ENCODE measurements around the gene MAP3K5. TPM values are rescaled to one million over a fixed set of nuclear protein-coding genes. Genes with fewer than 3 reads are reported as not detected.
A peak's percentile ranks its signal among the peaks of the same experiment; 100 is the strongest.

The MAP3K5 gene
- total and polyA plus RNA-seq, 4 donors: 7.5 to 28.3 (median 22.8) TPM

DNA sequence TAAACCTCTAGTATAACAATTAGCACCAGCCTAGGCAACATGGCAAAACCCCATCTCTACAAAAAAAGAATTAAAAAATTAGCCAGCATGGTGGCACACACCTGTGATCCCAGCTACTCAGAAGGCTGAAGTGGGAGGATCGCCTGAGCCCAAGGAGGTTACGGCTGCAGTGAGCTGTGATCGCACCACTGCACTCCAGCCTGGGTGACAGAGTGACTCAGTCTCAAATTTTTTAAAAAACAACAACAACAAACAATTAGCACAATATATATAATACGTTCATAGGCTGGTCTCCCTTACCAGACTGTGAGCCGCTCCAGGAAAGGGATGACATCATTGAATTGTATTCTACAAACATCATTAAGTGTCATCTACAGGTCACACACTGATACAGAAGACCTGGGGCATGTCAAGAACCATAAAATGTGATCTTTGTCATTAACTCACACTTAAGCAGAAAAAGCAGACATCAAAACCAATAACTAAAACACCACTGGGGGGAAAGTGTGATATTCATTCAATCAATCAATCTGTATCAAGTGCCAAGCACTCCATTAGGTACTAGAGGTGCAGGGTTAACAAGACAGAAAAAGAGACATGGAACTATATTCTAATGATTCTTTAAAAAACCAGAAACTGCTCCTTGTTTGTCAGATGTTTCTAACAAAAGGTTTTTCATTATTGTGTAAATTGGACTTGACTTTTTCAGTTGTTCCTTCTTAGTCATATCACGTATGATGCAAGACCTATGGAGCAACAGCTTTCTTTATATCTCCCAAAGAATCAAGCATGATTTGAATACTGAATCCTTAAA, 17.8 kb downstream of the MAP3K5 start:
- WGBS, 2 donors: 71 to 72% methylated on average over 6 of the region's 6 CpGs
- ATAC-seq (ENCODE audit: insufficient read depth, low FRiP score): peak; percentile 21
- H3K36me3 ChIP-seq (ENCODE audit: control insufficient read depth in 4 of 4, insufficient read depth in 4 of 4, low read length in 4 of 4): no peaks in the 10 kb centered on the region
- no peak overlapping the region for H3K4me3 ChIP-seq
- H3K27me3 ChIP-seq (ENCODE audit: control insufficient read depth in 3 of 3, insufficient read depth in 3 of 3, low read length in 2 of 3): no peaks in the 10 kb centered on the region
- peaks cover 0 to 39% (median 0%) of the 10 kb centered on the region in 5 donors for H3K4me1 ChIP-seq (ENCODE audit: control insufficient read depth in 5 of 5, insufficient read depth in 5 of 5, low read length in 5 of 5)
- DNase-seq: peak in 1 of 3 donors; percentile 25
- H3K27ac ChIP-seq (ENCODE audit: low read depth in 1 of 2, low read length in 1 of 2): peak overlapping the region in 1 of 2 donors; percentile 60
- TF ChIP-seq, protein P1, sequence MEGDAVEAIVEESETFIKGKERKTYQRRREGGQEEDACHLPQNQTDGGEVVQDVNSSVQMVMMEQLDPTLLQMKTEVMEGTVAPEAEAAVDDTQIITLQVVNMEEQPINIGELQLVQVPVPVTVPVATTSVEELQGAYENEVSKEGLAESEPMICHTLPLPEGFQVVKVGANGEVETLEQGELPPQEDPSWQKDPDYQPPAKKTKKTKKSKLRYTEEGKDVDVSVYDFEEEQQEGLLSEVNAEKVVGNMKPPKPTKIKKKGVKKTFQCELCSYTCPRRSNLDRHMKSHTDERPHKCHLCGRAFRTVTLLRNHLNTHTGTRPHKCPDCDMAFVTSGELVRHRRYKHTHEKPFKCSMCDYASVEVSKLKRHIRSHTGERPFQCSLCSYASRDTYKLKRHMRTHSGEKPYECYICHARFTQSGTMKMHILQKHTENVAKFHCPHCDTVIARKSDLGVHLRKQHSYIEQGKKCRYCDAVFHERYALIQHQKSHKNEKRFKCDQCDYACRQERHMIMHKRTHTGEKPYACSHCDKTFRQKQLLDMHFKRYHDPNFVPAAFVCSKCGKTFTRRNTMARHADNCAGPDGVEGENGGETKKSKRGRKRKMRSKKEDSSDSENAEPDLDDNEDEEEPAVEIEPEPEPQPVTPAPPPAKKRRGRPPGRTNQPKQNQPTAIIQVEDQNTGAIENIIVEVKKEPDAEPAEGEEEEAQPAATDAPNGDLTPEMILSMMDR (IDR thresholded peaks at IDR 0.05; ENCODE audit: control extremely low read depth, extremely low read depth): no peak
- H3K9ac ChIP-seq (ENCODE audit: insufficient read depth in 1 of 2, low read length in 2 of 2): no peak overlapping the region
- H3K9me3 ChIP-seq (ENCODE audit: control insufficient read depth in 4 of 4, insufficient read depth in 3 of 4, low read length in 3 of 4): no peaks in the 10 kb centered on the region

DNA sequence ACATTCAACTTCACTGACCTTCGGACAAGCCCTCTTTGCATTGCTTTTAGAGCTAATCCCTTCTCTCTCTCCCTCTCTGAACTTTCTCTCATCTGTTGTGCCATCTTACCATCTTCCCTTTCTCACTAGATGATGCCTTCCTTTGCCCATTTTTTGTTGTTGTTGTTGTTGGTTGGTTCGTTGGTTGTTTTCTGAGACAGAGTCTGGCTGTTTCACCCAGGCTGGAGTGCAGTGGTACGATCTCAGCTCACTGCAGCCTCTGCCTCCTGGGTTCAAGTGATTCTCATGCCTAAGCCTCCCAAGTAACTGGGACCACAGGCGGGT, 18.8 kb downstream of the MAP3K5 start:
- ATAC-seq (ENCODE audit: insufficient read depth, low FRiP score): no peak
- DNase-seq: no peak
- Histone ChIP-seq H3K9me3 (ENCODE audit: control insufficient read depth in 4 of 4, insufficient read depth in 3 of 4, low read length in 3 of 4) (no peaks in the 10 kb centered on the region), H3K9ac (ENCODE audit: insufficient read depth in 1 of 2, low read length in 2 of 2) (no peak overlapping the region), H3K27me3 (ENCODE audit: control insufficient read depth in 3 of 3, insufficient read depth in 3 of 3, low read length in 2 of 3) (no peaks in the 10 kb centered on the region), H3K36me3 (ENCODE audit: control insufficient read depth in 4 of 4, insufficient read depth in 4 of 4, low read length in 4 of 4) (no peaks in the 10 kb centered on the region), H3K27ac (ENCODE audit: low read depth in 1 of 2, low read length in 1 of 2) (peak overlapping the region; percentile 24 to 79), H3K4me3 (no peak overlapping the region), H3K4me1 (ENCODE audit: control insufficient read depth in 5 of 5, insufficient read depth in 5 of 5, low read length in 5 of 5) (peaks cover 0 to 39% (median 0%) of the 10 kb centered on the region in 5 donors)
- 95 to 99% methylated on average over 4 of the region's 4 CpGs for WGBS, 2 donors
- TF ChIP-seq, protein P1 (IDR thresholded peaks at IDR 0.05; ENCODE audit: control extremely low read depth, extremely low read depth): no peak

DNA sequence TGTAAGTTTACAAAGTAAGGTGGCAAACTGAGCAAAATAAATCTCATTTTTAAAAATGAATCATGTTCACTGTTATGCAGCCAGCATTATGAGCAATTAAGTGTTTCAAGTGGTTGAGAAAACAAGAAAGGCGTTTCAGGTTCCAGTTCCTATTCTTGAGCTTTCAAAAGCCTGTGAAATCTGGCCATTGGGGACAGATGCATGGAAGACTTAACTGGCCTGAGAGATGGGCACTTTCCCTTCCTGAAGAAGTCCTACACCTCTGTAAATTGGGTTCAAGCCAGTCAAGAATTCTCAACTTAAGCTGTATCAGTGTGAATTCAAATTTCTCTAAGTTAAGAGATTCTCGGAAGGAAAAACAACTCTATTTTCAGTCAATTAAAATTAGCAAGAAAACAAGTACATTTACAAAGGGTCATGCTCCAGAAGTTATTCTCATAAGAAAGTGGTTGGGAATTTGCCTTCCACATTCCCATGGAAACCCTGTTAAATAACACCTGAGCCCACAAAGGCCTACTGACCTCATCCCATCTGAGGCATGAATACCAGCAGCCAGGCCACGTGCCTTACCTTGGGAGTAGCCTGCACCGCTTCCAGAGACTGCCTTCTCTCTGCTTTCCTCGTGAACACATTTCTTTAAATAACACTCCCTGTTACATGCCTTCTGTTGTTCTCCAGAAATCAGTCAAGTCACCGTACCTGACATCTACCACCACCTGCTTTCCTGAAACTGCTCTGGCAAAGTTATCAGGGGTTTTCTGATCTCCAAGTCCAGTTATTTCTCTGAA, 19.4 kb downstream of the MAP3K5 start:
- H3K4me3 ChIP-seq: no peak overlapping the region
- WGBS, 2 donors: 72 to 76% methylated on average over 6 of the region's 6 CpGs
- no peaks in the 10 kb centered on the region for H3K27me3 ChIP-seq (ENCODE audit: control insufficient read depth in 3 of 3, insufficient read depth in 3 of 3, low read length in 2 of 3)
- H3K36me3 ChIP-seq (ENCODE audit: control insufficient read depth in 4 of 4, insufficient read depth in 4 of 4, low read length in 4 of 4): no peaks in the 10 kb centered on the region
- TF ChIP-seq, protein P1 (IDR thresholded peaks at IDR 0.05; ENCODE audit: control extremely low read depth, extremely low read depth): no peak
- no peak for ATAC-seq (ENCODE audit: insufficient read depth, low FRiP score)
- no peak overlapping the region for H3K9ac ChIP-seq (ENCODE audit: insufficient read depth in 1 of 2, low read length in 2 of 2)
- H3K9me3 ChIP-seq (ENCODE audit: control insufficient read depth in 4 of 4, insufficient read depth in 3 of 4, low read length in 3 of 4): no peaks in the 10 kb centered on the region
- peaks cover 0 to 39% (median 0%) of the 10 kb centered on the region in 5 donors for H3K4me1 ChIP-seq (ENCODE audit: control insufficient read depth in 5 of 5, insufficient read depth in 5 of 5, low read length in 5 of 5)
- peak overlapping the region; percentile 24 to 79 for H3K27ac ChIP-seq (ENCODE audit: low read depth in 1 of 2, low read length in 1 of 2)
- DNase-seq: peak in 1 of 3 donors; percentile 49

Data from lung (tissue), 12 donors.